Endothelial cell of umbilical vein (primary cell): ENCODE measurements around the gene CXCR5. TPM values are rescaled to one million over a fixed set of nuclear protein-coding genes. Genes with fewer than 3 reads are reported as not detected.

ENCODE experiments used
- BruUV-seq: library from RNA; stranded (reverse); fragments of 400-500 nt; replicated peaks from 2 replicates; lab custom pipeline; 2021; lab: Mats Ljungman, UMichigan
- CTCF ChIA-PET: fragments of 300-600, 350-600 bp; sonication (Branson Sonifier 250); formaldehyde crosslinking; loops from one replicate; lab custom pipeline; 2021; ENCODE audit warnings: antibody characterized with exemption, inconsistent platforms; lab: Charles Lee
- POLR2A ChIA-PET: fragments of 300-600, 350-600 bp; sonication (Branson Sonifier 250); formaldehyde crosslinking; loops from one replicate; lab custom pipeline; 2021; ENCODE audit warnings: antibody characterized with exemption, inconsistent platforms; lab: Charles Lee
- DNase-seq: peaks from one replicate; pipeline ENCODE4 v3.0.0-alpha.2; 2011; ENCODE audit warnings: low read depth, low spot score
- FAIRE-seq: peaks from 2 replicates; lab custom pipeline; 2011; peaks lifted over from hg19 to GRCh38; lab: Jason Lieb, UNC
- H2AFZ ChIP-seq: 2 replicates; pipeline ENCODE4 v1.6.0; 2012; ENCODE audit warnings: low read depth, low read length, control low read depth, inconsistent platforms
- H3K27ac ChIP-seq: 2 replicates; pipeline ENCODE4 v1.5.1; 2011; ENCODE audit warnings: low read depth, mild to moderate bottlenecking, control low read depth, low read length, moderate library complexity; ENCODE audit not compliant: insufficient read depth
- H3K27me3 ChIP-seq, 2 experiments: 2 replicates each; pipeline versions ENCODE4 v1.6.0 to v1.6.1; 2011; ENCODE audit warnings: low read length in 2 of 2, mixed read lengths in 1 of 2; ENCODE audit not compliant: control insufficient read depth in 2 of 2, insufficient read depth in 2 of 2
- H3K36me3 ChIP-seq, 2 experiments: 2 replicates in 1 of 2; 3 replicates in 1 of 2; pipeline ENCODE4 v1.5.1; 2011; ENCODE audit warnings: low read length in 2 of 2, mild to moderate bottlenecking in 1 of 2, moderate library complexity in 1 of 2; ENCODE audit not compliant: control insufficient read depth in 2 of 2, insufficient read depth in 2 of 2; ENCODE audit errors: extremely low read depth in 1 of 2
- H3K4me1 ChIP-seq: 3 replicates; pipeline ENCODE4 v1.5.1; 2011; ENCODE audit warnings: mild to moderate bottlenecking, low read length; ENCODE audit not compliant: control insufficient read depth, insufficient read depth; ENCODE audit errors: extremely low read depth
- H3K4me2 ChIP-seq: 2 replicates; pipeline ENCODE4 v1.6.1; 2011; ENCODE audit warnings: low read length, control low read depth, mixed read lengths; ENCODE audit not compliant: insufficient read depth
- H3K4me3 ChIP-seq, 3 experiments: fragments of 200-600 bp in 1 of 3; sonication (generic), shearing (Covaris generic) in 1 of 3; replicated peaks in 1 of 3; 2 replicates each; pipeline ENCODE4 v1.5.1; 2011 to 2016; ENCODE audit warnings: control low read depth in 3 of 3, low read length in 3 of 3, mild to moderate bottlenecking in 2 of 3, inconsistent platforms in 1 of 3, low read depth in 1 of 3, moderate library complexity in 1 of 3; ENCODE audit not compliant: insufficient read depth in 1 of 3
- H3K79me2 ChIP-seq: 2 replicates; pipeline ENCODE4 v1.6.0; 2012; ENCODE audit warnings: low read length, inconsistent platforms; ENCODE audit not compliant: control insufficient read depth, insufficient read depth
- H3K9ac ChIP-seq: replicated peaks from 2 replicates; pipeline ENCODE3; 2011; ENCODE audit warnings: low read length, control low read depth; ENCODE audit not compliant: insufficient read depth; ENCODE audit errors: extremely low read depth
- H3K9me1 ChIP-seq: replicated peaks from 3 replicates; pipeline ENCODE4 v1.6.0; 2011; ENCODE audit warnings: mild to moderate bottlenecking, low read length; ENCODE audit not compliant: control insufficient read depth, insufficient read depth; ENCODE audit errors: extremely low read depth
- H3K9me3 ChIP-seq: replicated peaks from 2 replicates; pipeline ENCODE4 v1.5.1; 2012; ENCODE audit warnings: low read length, inconsistent platforms; ENCODE audit not compliant: control insufficient read depth, insufficient read depth
- H4K20me1 ChIP-seq: replicated peaks from 2 replicates; pipeline ENCODE3; 2011; ENCODE audit warnings: mild to moderate bottlenecking, low read length; ENCODE audit not compliant: control insufficient read depth, insufficient read depth; ENCODE audit errors: extremely low read depth
- CTCF ChIP-seq, 2 donors: IDR thresholded peaks; 1 replicate in 1 of 2; 2 replicates in 1 of 2; pipeline ENCODE4 v1.5.1; 2011; ENCODE audit warnings: low read length in 2 of 2, mild to moderate bottlenecking in 2 of 2, moderate library complexity in 2 of 2, control low read depth in 1 of 2, inconsistent platforms in 1 of 2, low read depth in 1 of 2; ENCODE audit not compliant: insufficient read depth in 1 of 2; ENCODE audit errors: extremely low read depth in 1 of 2
- EZH2 ChIP-seq: IDR thresholded peaks from 2 replicates; pipeline ENCODE4 v1.6.1; 2012; ENCODE audit warnings: borderline replicate concordance, low read depth, mild to moderate bottlenecking, moderate library complexity, low read length, inconsistent platforms; ENCODE audit not compliant: severe bottlenecking
- FOS ChIP-seq: IDR thresholded peaks from 2 replicates; pipeline ENCODE4 v1.6.1; 2011; ENCODE audit warnings: mild to moderate bottlenecking, low read length, moderate library complexity, borderline replicate concordance; ENCODE audit not compliant: insufficient read depth
- GATA2 ChIP-seq: IDR thresholded peaks from 2 replicates; pipeline ENCODE4 v1.7.0; 2011; ENCODE audit warnings: low read depth, mild to moderate bottlenecking, moderate library complexity, mixed read lengths, low read length; ENCODE audit not compliant: insufficient read length, insufficient read depth
- JUN ChIP-seq: IDR thresholded peaks from 2 replicates; pipeline ENCODE4 v1.6.1; 2011; ENCODE audit warnings: borderline replicate concordance, low read depth; ENCODE audit not compliant: insufficient read length, insufficient read depth
- MAX ChIP-seq: IDR thresholded peaks from 2 replicates; pipeline ENCODE4 v1.6.1; 2011; ENCODE audit not compliant: insufficient read depth, insufficient read length
- MYC ChIP-seq: IDR thresholded peaks from one replicate; pipeline ENCODE4 v1.6.1; 2011; ENCODE audit warnings: mild to moderate bottlenecking, low read depth, low read length
- POLR2A ChIP-seq: IDR thresholded peaks from 2 replicates; pipeline ENCODE4 v1.6.1; 2012; ENCODE audit warnings: low read depth, mild to moderate bottlenecking, control low read depth, low read length
- POLR2AphosphoS5 ChIP-seq: IDR thresholded peaks from 2 replicates; pipeline ENCODE4 v1.6.1; 2012; ENCODE audit warnings: low read depth, mild to moderate bottlenecking, control low read depth, low read length, moderate library complexity; ENCODE audit not compliant: insufficient read depth
- dilution Hi-C: fragments of 300-500 bp; cut with MboI; formaldehyde crosslinking; loops from one replicate; pipeline ENCODE4 v1.15.0; 2019; ENCODE audit warnings: low sequenced_read_pairs; ENCODE audit not compliant: extremely low pct_ligation_motif_present
- intact Hi-C: fragments of 100-400 bp; cut with micrococcal nuclease; formaldehyde crosslinking; loops from one replicate; pipeline ENCODE4 v1.10.0; 2022
- polyA plus RNA-seq, 4 experiments: library from polyadenylated mRNA; depleted of rRNA in 3 of 4; stranded (reverse) in 3 of 4; unstranded in 1 of 4; fragments of >200 nt; gene quantifications; 2 replicates each; pipeline versions ENCODE4 v1.2.1 to v1.2.3, GENCODE V29; 2011 to 2012; ENCODE audit warnings: missing spikeins in 1 of 4
- total RNA-seq: library from RNA; stranded (reverse); gene quantifications from 2 replicates; pipeline ENCODE4 v1.2.3, GENCODE V29; 2021

CXCR5 gene
- total and polyA plus RNA-seq, 2 donors (not counting 3 experiments of a cell fraction or from before 2014, with no cell fraction given): not detected

GRCh38 chr11:118931571-118931970 is 47.9 kb downstream of the CXCR5 start:
- no peak overlapping the region for H3K4me3 ChIP-seq
- DNase-seq: no peak
- H3K4me1 ChIP-seq: peaks cover 15% of the 10 kb centered on the region
- H3K27ac ChIP-seq: no peak overlapping the region
- no peaks in the 10 kb centered on the region for H3K9me3 ChIP-seq
- no peak for TF ChIP-seq EZH2
- no peak for TF ChIP-seq FOS
- no peak for TF ChIP-seq MAX
- TF ChIP-seq MYC: no peak
- no peak for TF ChIP-seq POLR2A
- no peak for TF ChIP-seq CTCF (IDR thresholded peaks at IDR 0.05; ENCODE audit: extremely low read depth in 1 of 2, insufficient read depth in 1 of 2, low read depth in 1 of 2, low read length in 2 of 2)
- TF ChIP-seq GATA2: no peak
- no peak for TF ChIP-seq JUN
- TF ChIP-seq POLR2AphosphoS5: no peak
- no peaks in the 10 kb centered on the region for H3K9me1 ChIP-seq
- H3K9ac ChIP-seq: no peak overlapping the region
- no peaks in the 10 kb centered on the region for H3K79me2 ChIP-seq
- dilution Hi-C loops: no loop called here
- CTCF ChIA-PET: interaction anchor here (1.2 to 10.6 kb wide), 6 partner anchors 9 to 241 kb away, joined by 4 to 330 read pairs (median 7); partner anchors contain the start of gene UPK2
- H3K36me3 ChIP-seq: no peaks in the 10 kb centered on the region
- BruUV-seq: no TSS peak
- no peak for FAIRE-seq
- no peak overlapping the region for H2AFZ ChIP-seq
- no peak overlapping the region for H3K4me2 ChIP-seq
- POLR2A ChIA-PET: no interaction called here
- intact Hi-C loops: no loop called here
- peaks cover 0 to 2% of the 10 kb centered on the region in 2 experiments for H3K27me3 ChIP-seq
- H4K20me1 ChIP-seq: no peaks in the 10 kb centered on the region
